Natural killer cell (primary cell): ENCODE results near the gene ADGRE1. TPM values are rescaled to one million over a fixed set of nuclear protein-coding genes. Genes with fewer than 3 reads are reported as not detected.

Source experiments
- ATAC-seq, 3 donors: fragments of 150-1000 bp in 2 of 3; fragments of 200-7000 bp in 1 of 3; cut with Tn5 transposase; 1 replicate in 1 of 3; 2 replicates in 2 of 3; pipeline ENCODE4 v1.10.0; 2021; ENCODE audit warnings: mild to moderate bottlenecking in 2 of 3, moderate library complexity in 2 of 3
- DNase-seq, 2 donors: peaks; one replicate each; pipeline versions ENCODE4 v3.0.0 to v3.0.0-alpha.2; 2013 to 2021; ENCODE audit warnings: mixed read lengths in 1 of 2
- H3K27ac ChIP-seq: one replicate; pipeline ENCODE4 v1.5.1; 2013; ENCODE audit warnings: mild to moderate bottlenecking, low read length
- H3K27me3 ChIP-seq: one replicate; pipeline ENCODE4 v1.6.1; 2013; ENCODE audit warnings: low read length; ENCODE audit not compliant: control insufficient read depth, insufficient read depth
- H3K36me3 ChIP-seq: one replicate; pipeline ENCODE4 v1.6.1; 2013; ENCODE audit warnings: low read length; ENCODE audit not compliant: control insufficient read depth, insufficient read depth
- H3K4me1 ChIP-seq: one replicate; pipeline ENCODE4 v1.6.1; 2013; ENCODE audit warnings: low read length; ENCODE audit not compliant: control insufficient read depth, insufficient read depth
- H3K4me3 ChIP-seq: one replicate; pipeline ENCODE4 v1.5.1; 2013; ENCODE audit warnings: low read length
- H3K9me3 ChIP-seq: one replicate; pipeline ENCODE4 v1.6.1; 2013; ENCODE audit warnings: low read length; ENCODE audit not compliant: control insufficient read depth, insufficient read depth
- H3K27ac Mint-ChIP-seq, 2 donors: one replicate each; pipeline ENCODE4 v1.8.0; 2022; ENCODE audit warnings: mild to moderate bottlenecking in 2 of 2, mixed read lengths in 2 of 2, moderate library complexity in 1 of 2
- H3K27me3 Mint-ChIP-seq, 2 donors: one replicate each; pipeline ENCODE4 v1.8.0; 2022; ENCODE audit warnings: low read depth in 2 of 2, mixed read lengths in 2 of 2
- H3K36me3 Mint-ChIP-seq: one replicate; pipeline ENCODE4 v1.8.0; 2022; ENCODE audit warnings: mixed read lengths
- H3K4me1 Mint-ChIP-seq, 2 donors: one replicate each; pipeline ENCODE4 v1.8.0; 2022; ENCODE audit warnings: mixed read lengths in 2 of 2
- H3K4me3 Mint-ChIP-seq: one replicate; pipeline ENCODE4 v1.8.0; 2022; ENCODE audit warnings: mild to moderate bottlenecking, moderate library complexity, mixed read lengths
- H3K9me3 Mint-ChIP-seq, 2 donors: one replicate each; pipeline ENCODE4 v1.8.0; 2022; ENCODE audit warnings: mixed read lengths in 2 of 2
- CTCF ChIP-seq: fragments of 200-600 bp; IDR thresholded peaks from one replicate; pipeline ENCODE4 v1.8.0; 2022; ENCODE audit warnings: antibody characterized with exemption
- WGBS: methylation state at CpG from one replicate; pipeline ENCODE4 v1.1.7; 2013; ENCODE audit warnings: missing lambda C conversion rate; ENCODE audit not compliant: insufficient coverage; 5-methylcytosine and 5-hydroxymethylcytosine counted together
- intact Hi-C: fragments of 100-400 bp; cut with micrococcal nuclease; formaldehyde crosslinking; loops from one replicate; pipeline ENCODE4 v1.14.2; 2022
- total RNA-seq, 4 donors: library from RNA; stranded (reverse); fragments of 120-200 nt in 1 of 4; gene quantifications; one replicate each; pipeline versions ENCODE4 v1.2.3 to v1.2.4, GENCODE V29; 2013 to 2022

Gene ADGRE1
- total RNA-seq = 10 to 100 TPM in 2 of 3 donors, 1 to 10 TPM in 1; 2.6 to 13.7 (median 13.0) TPM
- total RNA-seq (2013) = 1.6 TPM

- peaks cover 5 to 8% of the 10 kb centered on the region in 2 donors for H3K9me3 Mint-ChIP-seq
- WGBS = 42% methylated on average over 4 of the region's 4 CpGs
- no peaks in the 10 kb centered on the region for H3K36me3 Mint-ChIP-seq
- no peak within 1 kb of the TSS for H3K4me3 ChIP-seq
- H3K27me3 Mint-ChIP-seq = no peaks in the 10 kb centered on the region
- peak in 1 of 2 donors; percentile 30 for DNase-seq
- H3K4me3 Mint-ChIP-seq = no peak within 1 kb of the TSS
- H3K4me1 Mint-ChIP-seq = peaks cover 21 to 49% of the 10 kb centered on the region in 2 donors
- no peaks in the 10 kb centered on the region for H3K27me3 ChIP-seq
- H3K36me3 ChIP-seq = no peaks in the 10 kb centered on the region
- H3K27ac ChIP-seq = no peak within 1 kb of the TSS
- peak within 1 kb of the TSS in 1 of 2 donors; percentile 47 for H3K27ac Mint-ChIP-seq
- TF ChIP-seq CTCF = no peak
- H3K4me1 ChIP-seq = peaks cover 23% of the 10 kb centered on the region
- ATAC-seq = peak in 1 of 3 donors; percentile 46
- H3K9me3 ChIP-seq = no peaks in the 10 kb centered on the region
- intact Hi-C loops = no loop called here
Measured at GRCh38 chr19:6887316-6887715, at the start of gene ADGRE1. Gene ADGRE1, plus strand, starts transcription at chr19:6887579. Its CDS starts 30 bp downstream, at chr19:6887609.

- Mint-ChIP-seq H3K27me3 (no peaks in the 10 kb centered on the region), H3K27ac (peak overlapping the region; percentile 1 to 68), H3K36me3 (peaks cover 12% of the 10 kb centered on the region), H3K4me1 (peaks cover 0 to 4% of the 10 kb centered on the region in 2 donors), H3K4me3 (no peak overlapping the region), H3K9me3 (no peaks in the 10 kb centered on the region)
- Histone ChIP-seq H3K27me3 (no peaks in the 10 kb centered on the region), H3K36me3 (peaks cover 47% of the 10 kb centered on the region), H3K4me1 (no peaks in the 10 kb centered on the region), H3K27ac (no peak overlapping the region), H3K9me3 (no peaks in the 10 kb centered on the region), H3K4me3 (no peak overlapping the region)
- DNase-seq = no peak
- TF ChIP-seq CTCF = no peak
- intact Hi-C loops = no loop called here
- no peak for ATAC-seq
- 99% methylated on average over 3 of the region's 3 CpGs for WGBS
Measured at GRCh38 chr19:6838062-6838655, 49.2 kb upstream of the ADGRE1 start.

- no peaks in the 10 kb centered on the region for H3K27me3 Mint-ChIP-seq
- no peak for TF ChIP-seq CTCF
- 94% methylated on average over 4 of the region's 5 CpGs for WGBS
- no peaks in the 10 kb centered on the region for H3K9me3 Mint-ChIP-seq
- Histone ChIP-seq H3K4me3 (no peak overlapping the region), H3K36me3 (peaks cover 23% of the 10 kb centered on the region), H3K27ac (no peak overlapping the region), H3K4me1 (no peaks in the 10 kb centered on the region), H3K27me3 (no peaks in the 10 kb centered on the region), H3K9me3 (no peaks in the 10 kb centered on the region)
- peaks cover 0 to 4% of the 10 kb centered on the region in 2 donors for H3K4me1 Mint-ChIP-seq
- ATAC-seq (no peak), DNase-seq (no peak)
- peak overlapping the region; percentile 3 to 62 for H3K27ac Mint-ChIP-seq
- no peak overlapping the region for H3K4me3 Mint-ChIP-seq
- no peaks in the 10 kb centered on the region for H3K36me3 Mint-ChIP-seq
- intact Hi-C loops = no loop called here
Measured at GRCh38 chr19:6842871-6843607, 44.3 kb upstream of the ADGRE1 start.
